GM20000 (cell line): Measurements from ENCODE around the gene MMP14.

ENCODE experiments used
- DNase-seq: peaks from one replicate; pipeline ENCODE4 v3.0.0; 2012; ENCODE audit warnings: low spot score
- CTCF ChIP-seq: IDR thresholded peaks from 2 replicates; pipeline ENCODE4 v1.5.1; 2012; ENCODE audit warnings: mild to moderate bottlenecking, control low read depth; ENCODE audit errors: extremely low read depth, missing control alignments

MMP14 gene

GRCh38 chr14:22861651-22862050, 25.3 kb downstream of the MMP14 start:
- TF ChIP-seq CTCF = no peak
- no peak for DNase-seq

- DNase-seq = no peak
- TF ChIP-seq CTCF = no peak
Measured at GRCh38 chr14:22864979-22865378, 28.6 kb downstream of the MMP14 start.

DNA sequence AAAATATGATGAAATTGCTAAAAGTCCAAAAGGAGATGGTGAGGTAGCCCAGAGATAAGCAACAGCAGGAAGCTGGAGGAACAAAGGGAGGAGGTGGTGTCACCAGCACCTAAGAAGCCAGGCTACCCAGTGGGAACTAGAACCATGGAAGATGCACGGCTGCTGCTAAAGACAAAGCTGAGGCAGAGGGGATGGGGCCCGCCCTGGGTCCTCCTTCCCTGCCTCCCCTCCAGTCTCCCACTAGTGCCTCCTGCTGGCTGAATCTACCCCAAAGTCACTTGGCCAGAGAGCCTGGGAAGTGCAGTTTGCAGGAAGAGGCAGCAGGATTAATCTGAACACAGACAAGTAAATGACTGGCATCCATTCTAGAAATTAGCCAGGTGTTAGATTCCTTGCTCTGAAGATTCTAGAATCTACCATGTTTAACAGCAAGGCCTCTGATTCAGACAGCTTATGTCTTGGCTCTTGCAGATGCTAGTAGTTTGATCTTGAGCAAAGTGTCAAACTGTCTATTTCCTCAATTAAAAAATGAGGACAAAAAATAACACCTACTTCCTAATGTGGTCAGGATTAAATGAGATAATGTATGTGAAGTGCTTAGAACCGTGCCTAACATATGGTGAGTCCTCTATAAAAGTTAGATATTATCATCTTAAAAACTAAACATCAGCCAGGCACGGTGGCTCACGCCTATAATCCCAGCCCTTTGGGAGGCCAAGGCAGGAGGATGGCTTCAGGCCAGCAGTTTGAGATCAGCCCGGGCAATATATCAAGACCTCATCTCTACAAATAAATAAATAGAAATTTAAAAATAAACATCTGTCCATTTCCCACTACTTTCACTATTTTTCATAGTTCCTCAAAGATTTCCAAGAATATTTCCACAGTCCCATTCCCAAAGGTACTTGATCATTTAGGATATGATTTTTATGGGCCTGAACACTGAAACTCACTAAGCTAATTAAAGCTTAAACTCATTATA, 29.3 kb downstream of the MMP14 start:
- no peak for TF ChIP-seq CTCF
- no peak for DNase-seq

DNA sequence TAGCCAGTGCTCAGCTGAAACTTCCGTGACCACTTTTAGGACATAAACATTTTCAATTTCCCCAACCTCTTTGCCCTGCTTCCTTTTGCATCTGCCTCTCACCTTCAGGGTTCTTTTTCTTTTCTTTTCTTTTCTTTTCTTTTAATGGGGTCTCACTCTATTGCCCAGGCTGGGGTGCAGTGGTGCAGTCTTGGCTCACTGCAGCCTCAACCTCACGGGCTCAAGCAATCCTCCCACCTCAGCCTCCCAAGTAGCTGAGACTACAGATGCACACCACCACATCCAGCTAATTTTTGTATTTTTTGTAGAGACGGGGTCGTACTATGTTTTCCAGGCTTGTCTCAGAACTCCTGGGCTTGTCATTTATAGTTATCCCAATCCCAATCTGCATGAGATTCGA, 30.5 kb downstream of the MMP14 start:
- no peak for TF ChIP-seq CTCF
- no peak for DNase-seq

DNA sequence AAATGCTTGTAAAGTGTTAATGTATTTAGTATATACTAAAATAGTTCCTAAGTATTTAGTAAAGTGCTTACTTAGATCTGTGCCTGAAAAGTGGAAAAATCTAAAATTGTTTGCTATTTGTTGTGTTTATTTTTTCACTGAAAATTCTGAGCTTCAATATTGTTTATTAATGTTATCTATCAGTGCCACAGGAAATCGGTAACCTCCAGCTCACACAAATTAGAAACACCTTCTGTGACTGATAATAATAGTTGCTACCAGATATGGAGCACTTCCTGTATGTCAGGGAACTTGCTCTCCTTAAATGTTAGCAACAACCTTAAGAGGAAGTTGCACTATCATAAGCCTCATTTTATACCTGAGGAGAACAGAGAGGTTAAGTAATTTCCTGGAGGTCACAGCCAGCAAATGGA, 34.4 kb downstream of the MMP14 start:
- no peak for TF ChIP-seq CTCF
- no peak for DNase-seq

DNA sequence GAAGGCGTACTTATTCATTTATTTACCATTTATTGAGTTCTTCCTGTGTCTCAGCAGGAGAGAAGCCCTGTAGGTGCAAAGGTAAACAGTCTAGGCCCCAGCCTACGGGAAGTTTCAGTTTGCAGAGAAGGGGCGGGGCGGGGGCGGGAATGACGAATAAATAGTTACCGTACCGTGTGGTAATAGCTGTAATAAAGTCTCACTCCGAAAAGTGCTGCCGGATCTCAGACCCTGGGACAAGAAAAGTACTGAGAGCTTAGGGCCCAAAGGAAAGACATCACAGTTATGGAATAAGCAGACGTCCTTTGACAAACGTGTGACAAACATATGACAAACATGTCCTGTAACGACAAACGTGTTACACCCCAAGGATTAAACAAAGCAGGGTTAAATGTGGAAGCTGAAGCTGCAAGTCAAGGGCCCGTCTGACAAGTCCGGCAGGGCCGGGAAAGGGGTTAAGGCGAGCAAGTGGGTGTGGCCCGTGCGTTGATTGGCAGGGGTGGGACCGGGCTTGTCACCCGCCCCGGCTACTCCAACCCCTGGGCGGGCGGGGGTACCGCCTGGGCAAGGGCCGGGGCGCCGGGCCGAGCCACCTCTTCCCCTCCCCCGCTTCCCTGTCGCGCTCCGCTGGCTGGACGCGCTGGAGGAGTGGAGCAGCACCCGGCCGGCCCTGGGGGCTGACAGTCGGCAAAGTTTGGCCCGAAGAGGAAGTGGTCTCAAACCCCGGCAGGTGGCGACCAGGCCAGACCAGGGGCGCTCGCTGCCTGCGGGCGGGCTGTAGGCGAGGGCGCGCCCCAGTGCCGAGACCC, 35.0 kb downstream of the MMP14 start, which contains the start of gene LRP10:
Gene LRP10, plus strand, starts transcription at position 517 of the 809 bp plus-strand sequence. CDS start 564 bp downstream, outside the sequence.
- peak; percentile 5 for TF ChIP-seq CTCF
- DNase-seq = peak; percentile 90
